Testis (tissue), 3 donors: ENCODE data around the gene RALGPS1. TPM values are rescaled to one million over a fixed set of nuclear protein-coding genes. Genes with fewer than 3 reads are reported as not detected.

ENCODE experiments used
- DNase-seq: peaks from one replicate; pipeline ENCODE4 v3.0.0-alpha.2; 2019
- H3K27ac ChIP-seq, 2 donors: fragments of 200-600 bp; sonication (generic); one replicate each; pipeline ENCODE4 v1.5.1; 2019
- H3K27me3 ChIP-seq: fragments of 200-600 bp; sonication (generic); one replicate; pipeline ENCODE4 v1.5.1; 2019
- H3K36me3 ChIP-seq: fragments of 200-600 bp; sonication (generic); one replicate; pipeline ENCODE4 v1.5.1; 2017; ENCODE audit warnings: low read depth; ENCODE audit errors: missing control alignments
- H3K4me1 ChIP-seq: fragments of 200-600 bp; sonication (generic); one replicate; pipeline ENCODE4 v1.5.1; 2019
- H3K4me3 ChIP-seq, 2 donors: fragments of 200-600 bp; sonication (generic); one replicate each; pipeline ENCODE4 v1.5.1; 2017 to 2019
- H3K9me3 ChIP-seq: fragments of 200-600 bp; sonication (generic); one replicate; pipeline ENCODE4 v1.5.1; 2017
- CTCF ChIP-seq, 3 experiments: fragments of 450-650 bp in 2 of 3; fragments of 200-600 bp in 1 of 3; sonication (generic) in 1 of 3; IDR thresholded peaks; one replicate each; pipeline ENCODE4 v1.5.1; 2016 to 2019; ENCODE audit warnings: antibody characterized with exemption in 3 of 3, mild to moderate bottlenecking in 2 of 3, moderate library complexity in 1 of 3
- POLR2A ChIP-seq: fragments of 450-650 bp; IDR thresholded peaks from one replicate; pipeline ENCODE4 v1.6.1; 2017; ENCODE audit warnings: antibody characterized with exemption, mild to moderate bottlenecking, moderate library complexity
- WGBS, 2 donors: methylation state at CpG; one replicate each; pipeline ENCODE4 v1.1.5; 2018; 5-methylcytosine and 5-hydroxymethylcytosine counted together
- intact Hi-C: fragments of 100-400 bp; cut with DNase I; formaldehyde crosslinking; loops from one replicate; pipeline ENCODE4 v1.15.1; 2023; ENCODE audit warnings: low total_unique reads
- polyA plus RNA-seq: library from polyadenylated mRNA; stranded (reverse); fragments of 350-450 nt; fragmentation: Illumina TruSeq; extraction: RNeasy Lipid Tissue Mini Kit (QIAGEN cat#74804); gene quantifications from one replicate; pipeline ENCODE4 v1.2.3, GENCODE V29; 2014; ENCODE audit warnings: low read depth, low replicate concordance; ENCODE audit not compliant: insufficient read depth
- total RNA-seq, 2 donors: library from RNA; depleted of rRNA; stranded (reverse); fragments of >200 nt; gene quantifications; one replicate each; pipeline ENCODE4 v1.2.3, GENCODE V29; 2016

RALGPS1 gene
- total and polyA plus RNA-seq, 3 donors from 2014 or later, result 35.9 to 48.6 (median 36.9) TPM

DNA sequence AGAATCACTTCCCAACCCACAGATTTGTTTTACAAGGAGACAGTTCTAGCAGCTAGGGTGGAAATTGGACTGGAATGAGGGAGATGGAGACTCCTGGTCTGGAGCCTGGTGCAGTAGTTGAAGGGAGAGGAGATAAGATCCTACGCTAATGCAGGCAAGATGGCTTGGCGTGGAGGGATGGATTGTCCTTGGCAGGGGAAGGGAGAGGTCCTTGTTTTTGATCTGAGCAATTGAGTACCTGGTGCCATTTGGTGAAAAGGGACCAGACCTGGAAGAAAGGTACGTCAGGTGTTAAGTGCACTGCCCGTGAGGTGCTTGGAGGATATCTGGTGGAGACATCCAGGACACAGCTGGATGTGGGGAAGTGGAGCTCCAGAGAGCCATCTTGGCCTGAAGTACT is 172.2 kb downstream of the RALGPS1 start:
- Histone ChIP-seq H3K4me1 (peaks cover 33% of the 10 kb centered on the region), H3K27me3 (no peaks in the 10 kb centered on the region), H3K4me3 (no peak overlapping the region), H3K36me3 (no peaks in the 10 kb centered on the region), H3K9me3 (no peaks in the 10 kb centered on the region), H3K27ac (no peak overlapping the region)
- no peak for DNase-seq
- 91 to 95% methylated on average over 4 of the region's 4 CpGs for WGBS, 2 donors
- intact Hi-C loops, result no loop called here
- TF ChIP-seq POLR2A (no peak), CTCF (IDR thresholded peaks at IDR 0.05) (no peak)

- TF ChIP-seq CTCF (IDR thresholded peaks at IDR 0.05), result no peak
- no peak for TF ChIP-seq POLR2A
- H3K36me3 ChIP-seq, result no peaks in the 10 kb centered on the region
- no peak overlapping the region for H3K27ac ChIP-seq
- no peaks in the 10 kb centered on the region for H3K27me3 ChIP-seq
- intact Hi-C loops, result no loop called here
- H3K4me3 ChIP-seq, result no peak overlapping the region
- no peaks in the 10 kb centered on the region for H3K9me3 ChIP-seq
- 94% methylated on average over 6 of the region's 6 CpGs for WGBS, 2 donors
- H3K4me1 ChIP-seq, result peaks cover 38% of the 10 kb centered on the region
- DNase-seq, result no peak
Measured at GRCh38 chr9:127087411-127087810, 172.8 kb downstream of the RALGPS1 start.

DNA sequence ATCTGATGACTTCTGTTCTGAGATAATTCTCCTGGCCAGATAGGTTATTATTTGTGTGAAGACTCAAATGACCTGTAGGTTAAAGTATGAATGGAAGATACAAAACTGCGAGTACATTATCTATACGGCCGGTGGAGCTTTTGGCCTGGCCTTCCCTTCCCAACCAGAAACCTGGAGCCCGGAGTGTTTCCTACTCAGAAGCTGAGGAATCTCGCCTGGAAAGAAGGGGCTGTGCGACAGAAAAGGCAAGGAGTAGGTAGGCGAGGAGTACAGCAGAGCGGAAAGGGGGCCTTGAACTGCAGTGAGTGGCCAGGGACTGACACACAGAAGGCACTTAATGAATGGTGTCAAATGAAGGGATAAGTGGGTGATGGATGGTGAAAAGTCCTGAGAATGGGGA is 173.3 kb downstream of the RALGPS1 start:
- no peak for DNase-seq
- no peaks in the 10 kb centered on the region for H3K27me3 ChIP-seq

GRCh38 chr9:127088724-127089615 is 174.4 kb downstream of the RALGPS1 start:
- TF ChIP-seq POLR2A (no peak), CTCF (IDR thresholded peaks at IDR 0.05) (no peak)
- WGBS, 2 donors, result 88 to 92% methylated on average over 24 to 27 of the region's 27 CpGs
- H3K4me3 ChIP-seq, result no peak overlapping the region
- no peak for DNase-seq
- no peaks in the 10 kb centered on the region for H3K36me3 ChIP-seq
- H3K27me3 ChIP-seq, result no peaks in the 10 kb centered on the region
- H3K9me3 ChIP-seq, result no peaks in the 10 kb centered on the region
- intact Hi-C loops, result no loop called here
- H3K4me1 ChIP-seq, result peaks cover 38% of the 10 kb centered on the region
- peak overlapping the region; percentile 83 to 90 for H3K27ac ChIP-seq

More for the DNA sequence above, 173.3 kb downstream of the RALGPS1 start:
- intact Hi-C loops, result no loop called here
- Histone ChIP-seq H3K36me3 (no peaks in the 10 kb centered on the region), H3K4me3 (no peak overlapping the region), H3K27ac (no peak overlapping the region), H3K9me3 (no peaks in the 10 kb centered on the region), H3K4me1 (peaks cover 38% of the 10 kb centered on the region)
- TF ChIP-seq POLR2A (no peak), CTCF (IDR thresholded peaks at IDR 0.05) (no peak)
- WGBS, 2 donors, result 95 to 97% methylated on average over 8 of the region's 8 CpGs
